ENCODE results near the gene ELP6.
"Not testable (repeated sequence)": the region's sequence is repeated elsewhere in the genome, so short reads cannot be mapped to it uniquely, and the experiment has no call there.

ELP6 gene

DNA sequence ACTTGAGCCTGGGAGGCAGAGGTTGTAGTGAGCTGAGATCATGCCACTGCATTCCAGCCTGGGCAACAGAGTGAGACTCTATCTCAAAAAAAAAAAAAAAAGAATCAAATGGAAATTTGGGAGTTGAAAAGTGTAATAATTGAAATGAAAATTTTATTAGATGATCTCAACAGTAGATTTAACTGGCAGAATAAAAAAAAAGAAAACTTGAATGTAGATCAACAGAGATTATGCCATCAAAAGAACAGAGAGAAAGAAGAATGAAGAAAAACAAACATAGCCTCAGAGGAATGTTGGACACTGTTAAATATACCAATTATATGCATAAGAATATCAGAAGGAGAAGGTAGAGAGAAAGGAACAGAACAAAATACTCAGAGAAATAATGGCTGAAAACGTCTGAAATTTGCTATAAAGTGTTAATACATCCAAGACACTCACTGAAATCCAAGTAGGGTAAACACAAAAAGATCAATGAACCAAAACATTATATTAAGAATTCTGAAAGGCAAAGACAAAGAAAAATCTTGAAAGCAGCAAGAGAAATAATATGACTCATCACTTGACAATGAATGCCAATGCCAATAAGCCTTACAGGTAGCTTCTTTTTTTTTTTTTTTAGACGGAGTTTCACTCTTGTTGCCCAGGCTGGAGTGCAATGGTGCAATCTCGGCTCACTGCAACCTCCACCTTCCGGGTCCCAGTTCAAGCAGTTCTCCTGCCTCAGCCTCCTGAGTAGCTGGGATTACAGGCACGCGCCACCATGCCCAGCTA lies 14.6 kb upstream of the ELP6 start:
- TF ChIP-seq TAF1 (IDR thresholded peaks at IDR 0.05; ENCODE audit: borderline replicate concordance, low read depth, low read length) = no peak
- no peak for TF ChIP-seq POLR2A (IDR thresholded peaks at IDR 0.05; ENCODE audit: low read depth, low read length)
- DNase-seq (ENCODE audit: insufficient read length) = no peak
- FAIRE-seq = no peak

DNA sequence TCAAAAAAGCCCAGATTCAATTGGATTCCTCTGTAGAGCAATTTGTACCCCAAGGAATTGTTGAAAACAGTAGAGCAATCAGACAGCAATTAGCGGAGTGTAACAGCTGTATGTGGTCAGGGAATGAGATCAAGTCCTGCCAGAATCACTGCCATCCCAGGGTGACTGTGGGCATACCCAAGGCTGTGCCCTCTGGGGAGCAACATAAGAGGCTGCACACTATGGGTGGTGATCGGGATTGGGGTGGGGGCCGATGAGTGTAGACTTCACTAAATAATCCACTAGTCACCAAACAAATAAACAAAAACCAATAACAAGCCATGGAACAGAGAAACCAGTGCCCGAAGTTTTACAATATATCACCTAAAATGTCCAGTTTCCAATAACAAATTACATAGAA lies 12.1 kb upstream of the ELP6 start:
- FAIRE-seq (no peak), DNase-seq (ENCODE audit: insufficient read length) (no peak)
- TF ChIP-seq POLR2A (IDR thresholded peaks at IDR 0.05; ENCODE audit: low read depth, low read length) (no peak), TAF1 (IDR thresholded peaks at IDR 0.05; ENCODE audit: borderline replicate concordance, low read depth, low read length) (no peak), POLR2AphosphoS5 (IDR thresholded peaks at IDR 0.05; ENCODE audit: low read depth, low read length) (no peak)

DNA sequence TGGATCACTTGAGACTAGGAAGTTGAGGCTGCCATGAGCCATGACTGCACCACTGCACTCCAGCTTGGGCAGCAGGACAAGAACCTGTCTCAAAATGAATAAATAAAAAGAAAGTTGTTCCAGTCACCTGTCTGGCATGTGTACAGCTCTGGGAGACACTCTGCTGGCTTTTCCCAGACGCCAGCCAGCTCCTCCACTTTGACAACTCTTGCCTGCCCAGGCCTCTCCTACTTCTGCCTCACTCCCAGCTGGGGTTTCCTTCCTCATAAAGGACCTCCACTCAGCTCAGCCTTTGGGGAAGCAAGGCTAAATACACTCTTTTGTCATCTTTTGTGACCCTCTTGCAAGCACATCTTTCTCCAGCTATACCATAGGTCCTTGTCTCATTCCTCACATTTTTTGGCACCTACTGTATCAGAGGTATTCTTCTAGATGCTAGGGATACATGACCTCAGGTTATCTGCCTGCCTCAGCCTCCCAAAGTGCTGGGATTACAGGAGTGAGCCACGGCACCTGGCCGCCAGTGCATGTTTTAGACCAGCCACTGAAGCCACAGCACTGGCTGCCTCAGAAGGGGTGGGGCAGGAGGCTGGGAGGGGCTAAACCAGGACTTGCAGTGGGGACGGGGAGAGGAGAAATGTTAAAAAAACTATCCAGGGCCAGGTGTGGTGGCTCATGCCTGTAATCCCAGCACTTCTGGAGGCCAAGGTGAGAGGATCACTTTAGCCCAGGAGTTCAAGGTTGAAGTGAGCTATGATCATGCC lies 10.0 kb upstream of the ELP6 start:
- DNase-seq (ENCODE audit: insufficient read length) (no peak), FAIRE-seq (no peak)
- TF ChIP-seq TAF1 (IDR thresholded peaks at IDR 0.05; ENCODE audit: borderline replicate concordance, low read depth, low read length) = no peak
- no peak for TF ChIP-seq POLR2A (IDR thresholded peaks at IDR 0.05; ENCODE audit: low read depth, low read length)
- no peak for TF ChIP-seq POLR2AphosphoS5 (IDR thresholded peaks at IDR 0.05; ENCODE audit: low read depth, low read length)

DNA sequence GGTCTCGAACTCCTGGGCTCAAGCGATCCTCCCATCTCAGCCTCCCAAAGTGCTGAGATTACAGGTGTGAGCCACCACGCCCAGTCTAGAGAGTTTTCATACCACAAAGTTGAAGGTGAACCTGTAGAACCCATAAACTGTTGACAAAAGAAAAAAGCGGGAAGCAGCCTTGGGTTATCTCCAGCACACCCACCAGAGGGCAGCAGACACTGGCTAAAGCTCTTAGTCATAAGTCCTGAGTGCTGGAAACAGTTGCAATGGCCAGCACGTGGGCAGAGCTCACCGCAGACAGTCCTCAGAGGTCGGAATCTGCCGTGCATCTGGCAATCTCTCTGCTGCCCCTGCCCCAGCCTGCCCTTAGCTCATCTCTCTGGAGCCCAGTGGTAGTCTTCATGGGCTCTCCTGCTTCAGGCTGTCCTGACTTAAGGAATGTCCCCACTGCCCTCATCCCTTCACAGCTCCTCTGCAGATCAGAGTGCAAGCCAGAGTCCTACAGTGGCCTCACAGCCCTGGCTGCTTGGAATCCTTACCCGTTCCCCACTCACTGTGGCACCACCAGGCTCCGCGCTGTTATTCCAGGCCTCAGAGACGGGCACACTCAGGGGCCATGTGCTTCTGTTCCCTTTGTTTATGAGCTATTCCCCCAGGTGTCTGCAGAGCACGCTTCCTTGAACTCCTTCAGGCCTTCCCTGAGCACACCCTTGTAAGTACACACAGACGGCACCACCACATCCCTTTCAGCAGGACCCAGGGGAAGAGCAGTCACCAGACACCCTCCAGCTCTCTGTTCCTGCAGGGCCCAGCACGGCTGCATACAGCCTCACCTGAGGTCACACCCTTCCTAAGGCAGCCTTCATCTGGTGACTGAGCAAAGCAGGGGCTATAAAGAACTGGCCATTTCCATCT lies 8.8 kb upstream of the ELP6 start:
- DNase-seq (ENCODE audit: insufficient read length) (peak; percentile 52), FAIRE-seq (peak; percentile 74)
- no peak for TF ChIP-seq POLR2A (IDR thresholded peaks at IDR 0.05; ENCODE audit: low read depth, low read length)
- no peak for TF ChIP-seq TAF1 (IDR thresholded peaks at IDR 0.05; ENCODE audit: borderline replicate concordance, low read depth, low read length)
- TF ChIP-seq POLR2AphosphoS5 (IDR thresholded peaks at IDR 0.05; ENCODE audit: low read depth, low read length) = no peak

DNA sequence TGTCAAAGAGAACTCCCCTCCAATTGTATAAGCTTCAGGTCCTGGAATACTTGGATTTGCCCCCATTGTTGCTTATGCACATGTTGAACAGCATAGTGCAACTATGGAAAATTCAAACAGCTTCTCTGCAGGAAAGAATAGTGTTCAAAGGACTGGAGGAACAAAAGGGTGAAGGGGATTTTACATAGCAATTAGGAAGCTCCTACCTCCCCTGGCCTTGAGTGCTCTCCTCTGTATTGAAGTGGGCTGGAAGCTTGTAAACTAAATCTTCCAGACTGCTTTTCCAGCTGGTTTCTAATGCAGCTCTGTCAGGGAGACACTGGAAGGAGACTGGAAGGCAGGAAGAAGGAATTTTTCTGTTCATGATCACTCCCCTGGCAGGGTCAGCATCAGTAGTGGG lies 7.2 kb upstream of the ELP6 start:
- FAIRE-seq (no peak), DNase-seq (ENCODE audit: insufficient read length) (no peak)
- no peak for TF ChIP-seq POLR2A (IDR thresholded peaks at IDR 0.05; ENCODE audit: low read depth, low read length)
- no peak for TF ChIP-seq TAF1 (IDR thresholded peaks at IDR 0.05; ENCODE audit: borderline replicate concordance, low read depth, low read length)
- no peak for TF ChIP-seq POLR2AphosphoS5 (IDR thresholded peaks at IDR 0.05; ENCODE audit: low read depth, low read length)

DNA sequence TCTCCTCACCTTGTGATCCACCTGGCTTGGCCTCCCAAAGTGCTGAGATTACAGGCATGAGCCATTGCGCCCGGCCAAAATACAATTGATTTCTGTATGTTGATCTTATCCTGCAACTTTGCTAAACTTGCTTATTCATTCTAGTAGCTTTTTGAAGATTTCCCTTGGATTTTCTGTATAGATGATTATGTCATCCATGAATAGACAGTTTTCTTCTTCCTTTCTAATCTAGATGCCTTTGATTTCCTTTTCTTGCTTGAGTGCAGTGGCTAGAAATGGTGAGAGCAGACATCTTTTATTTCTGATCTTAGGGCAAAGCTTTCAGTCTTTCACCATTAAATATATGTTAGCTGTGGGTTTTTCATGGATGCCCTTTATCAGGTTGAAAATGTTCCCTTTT lies 4.4 kb upstream of the ELP6 start:
- FAIRE-seq (no peak), DNase-seq (ENCODE audit: insufficient read length) (no peak)
- TF ChIP-seq TAF1 (IDR thresholded peaks at IDR 0.05; ENCODE audit: borderline replicate concordance, low read depth, low read length) = no peak
- no peak for TF ChIP-seq POLR2A (IDR thresholded peaks at IDR 0.05; ENCODE audit: low read depth, low read length)
- TF ChIP-seq POLR2AphosphoS5 (IDR thresholded peaks at IDR 0.05; ENCODE audit: low read depth, low read length) = no peak

DNA sequence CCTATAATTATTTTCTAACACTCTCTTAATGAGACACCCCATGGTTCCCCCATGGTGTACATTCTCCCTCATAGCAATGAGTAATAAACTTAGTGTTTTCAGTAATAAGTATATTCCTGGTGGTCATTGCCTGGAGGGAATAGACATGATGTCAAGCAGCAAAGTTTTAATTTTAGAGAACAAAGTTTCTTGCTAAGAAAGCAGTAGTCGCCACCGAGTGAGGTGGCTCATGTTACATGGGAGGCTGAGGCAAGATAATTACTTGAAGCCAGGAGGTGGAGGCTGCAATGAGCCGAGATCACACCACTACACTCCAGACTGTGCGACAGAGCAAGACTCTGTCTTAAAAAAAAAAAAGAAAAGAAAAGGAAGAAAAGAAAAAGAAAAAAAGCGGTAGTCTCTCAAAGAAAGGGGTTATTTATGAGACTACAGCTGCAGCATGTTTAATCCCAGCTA lies 2.4 kb upstream of the ELP6 start:
- no peak for FAIRE-seq

DNA sequence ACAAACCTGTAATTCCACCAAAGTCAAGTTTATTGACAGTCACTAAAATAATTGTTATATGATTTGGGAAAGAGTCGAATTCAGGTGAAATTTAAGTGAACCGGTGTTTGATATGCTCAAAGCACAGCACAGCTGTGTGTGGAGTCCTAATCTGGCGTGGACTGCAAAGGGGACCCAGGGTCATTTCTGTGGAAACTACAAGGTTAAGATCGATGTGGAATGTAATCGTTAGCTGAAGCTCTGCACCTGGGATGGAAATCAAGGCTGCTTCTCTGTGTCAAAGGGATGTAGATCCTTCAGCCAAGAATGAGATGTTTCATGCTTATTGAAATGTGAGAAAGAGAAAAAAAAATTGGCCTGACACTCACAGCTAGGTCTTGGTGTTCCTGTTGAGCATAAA lies 1.6 kb upstream of the ELP6 start:
- no peak for FAIRE-seq
- TF ChIP-seq POLR2A (IDR thresholded peaks at IDR 0.05; ENCODE audit: low read depth, low read length) = no peak
- no peak for DNase-seq (ENCODE audit: insufficient read length)

More for the DNA sequence above, 2.4 kb upstream of the ELP6 start:
- no peak for DNase-seq (ENCODE audit: insufficient read length)
- TF ChIP-seq POLR2AphosphoS5 (IDR thresholded peaks at IDR 0.05; ENCODE audit: low read depth, low read length) = no peak
- TF ChIP-seq TAF1 (IDR thresholded peaks at IDR 0.05; ENCODE audit: borderline replicate concordance, low read depth, low read length) = no peak
- no peak for TF ChIP-seq POLR2A (IDR thresholded peaks at IDR 0.05; ENCODE audit: low read depth, low read length)

DNA sequence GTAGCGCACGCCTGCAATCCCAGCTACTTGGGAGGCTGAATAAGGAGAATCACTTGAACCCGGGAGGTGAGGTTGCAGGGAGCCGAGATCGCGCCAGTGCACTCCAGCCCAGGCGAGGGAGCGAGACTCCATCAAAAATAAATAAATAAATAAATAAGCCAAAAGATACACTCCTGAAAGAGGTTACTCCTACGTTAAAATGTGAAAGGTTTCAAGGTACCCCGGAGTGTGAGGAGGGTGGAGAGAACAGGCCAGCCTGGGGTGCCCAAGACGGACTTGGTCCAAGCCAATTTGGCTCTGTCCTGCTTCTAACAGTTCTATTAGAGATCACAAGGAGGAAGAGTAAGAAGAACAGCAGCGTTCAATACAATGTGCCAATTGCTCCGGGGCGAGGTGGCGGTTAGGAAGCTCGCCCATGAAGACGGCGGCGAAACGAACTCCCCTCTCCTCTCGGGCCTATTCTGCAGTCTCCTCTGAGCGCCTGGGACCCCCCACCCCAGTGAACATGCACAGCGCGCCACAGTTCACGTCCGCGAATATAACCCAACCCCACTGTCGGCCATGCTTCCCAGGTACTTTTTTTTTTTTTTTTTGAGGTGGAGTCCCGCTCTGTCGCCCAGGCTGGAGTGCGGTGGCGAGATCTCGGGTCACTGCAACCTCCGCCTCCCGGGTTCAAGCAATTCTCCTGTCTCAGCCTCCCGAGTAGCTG lies 942 bp downstream of the ELP6 start:
- DNase-seq (ENCODE audit: insufficient read length) (no peak), FAIRE-seq (no peak)
- TF ChIP-seq TAF1 (IDR thresholded peaks at IDR 0.05; ENCODE audit: borderline replicate concordance, low read depth, low read length) (no peak), POLR2A (IDR thresholded peaks at IDR 0.05; ENCODE audit: low read depth, low read length) (0 out of 2 replicates have a peak, but pooled peaks have one; percentile 12)

DNA sequence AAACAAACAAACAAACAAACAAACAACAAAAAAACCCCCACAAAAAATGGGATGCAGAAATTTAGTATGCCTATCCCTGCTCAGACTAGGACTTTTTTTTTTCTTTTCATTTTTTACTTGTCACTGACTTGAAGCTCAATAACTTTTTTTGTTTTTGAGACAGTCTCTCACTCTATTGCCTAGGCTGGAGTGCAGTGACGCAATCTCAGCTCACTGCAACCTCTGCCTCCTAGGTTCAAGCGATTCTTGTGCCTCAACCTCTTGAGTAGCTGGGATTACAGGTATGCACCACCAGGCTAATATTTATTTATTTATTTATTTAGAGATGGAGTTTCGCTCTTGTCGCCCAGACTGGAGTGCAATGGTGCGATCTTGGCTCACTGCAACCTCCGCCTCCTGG lies 8.2 kb downstream of the ELP6 start:
- DNase-seq (ENCODE audit: insufficient read length); FAIRE-seq: not testable (repeated sequence)

DNA sequence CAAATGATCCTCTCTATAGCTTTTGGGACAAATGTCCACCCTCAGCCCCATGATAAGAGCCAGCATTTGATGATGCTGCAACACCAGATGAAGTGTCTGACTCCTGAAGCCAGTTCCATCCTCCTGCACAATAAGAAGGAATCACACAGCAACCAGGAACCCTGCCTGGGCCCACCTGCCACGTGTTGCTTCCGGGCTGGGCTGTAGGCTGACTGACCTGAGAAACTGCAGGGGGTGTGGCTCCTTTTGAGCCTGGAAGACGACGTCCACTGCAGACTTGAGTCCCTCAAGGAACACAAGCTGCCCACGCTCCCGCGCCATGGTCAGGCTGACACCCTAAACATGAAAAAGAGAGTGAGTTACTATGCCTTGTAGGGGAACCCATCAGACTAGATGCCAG lies 9.4 kb downstream of the ELP6 start:
- no peak for TF ChIP-seq POLR2A (IDR thresholded peaks at IDR 0.05; ENCODE audit: low read depth, low read length)
- TF ChIP-seq POLR2AphosphoS5 (IDR thresholded peaks at IDR 0.05; ENCODE audit: low read depth, low read length) = no peak
- no peak for TF ChIP-seq TAF1 (IDR thresholded peaks at IDR 0.05; ENCODE audit: borderline replicate concordance, low read depth, low read length)
- FAIRE-seq (no peak), DNase-seq (ENCODE audit: insufficient read length) (no peak)
